GM18519 (cell line): ENCODE data around the gene HES1.
"Not testable (repeated sequence)": the region's sequence is repeated elsewhere in the genome, so short reads cannot be mapped to it uniquely, and the experiment has no call there.

Source experiments
- ATAC-seq: cut with Tn5 transposase; IDR thresholded peaks from one replicate; pipeline ENCODE4 v1.9.1; 2021; ENCODE audit warnings: mild to moderate bottlenecking, moderate library complexity; ENCODE audit not compliant: unreplicated experiment, low FRiP score

Gene HES1

DNA sequence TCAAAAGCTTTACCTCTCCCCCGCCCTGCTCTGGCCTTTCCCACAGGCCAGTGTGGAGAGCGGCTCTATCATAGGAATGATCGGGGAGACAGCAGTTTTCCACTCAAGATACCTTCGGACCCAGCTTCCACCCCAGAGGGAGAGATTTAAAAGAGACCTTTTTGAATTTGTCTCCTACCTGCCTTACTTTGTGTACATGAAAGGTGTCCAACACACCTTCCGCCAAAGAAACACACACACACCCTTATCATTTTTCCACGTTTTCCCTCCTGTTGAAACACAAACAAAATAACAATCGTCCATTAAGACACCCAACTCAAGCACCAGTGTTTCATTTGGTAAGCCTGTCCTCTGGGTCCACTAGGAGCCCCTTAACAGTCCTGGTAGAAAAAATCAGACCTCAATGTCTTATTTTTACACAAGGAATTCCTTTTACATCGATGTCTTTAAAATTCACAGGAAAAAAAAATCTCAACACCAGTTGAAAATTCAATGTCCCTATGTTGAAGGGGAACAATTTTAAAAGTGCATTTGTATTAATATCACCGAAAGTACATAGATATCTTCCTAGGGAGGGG, 4.0 kb downstream of the HES1 start:
- ATAC-seq: no peak

DNA sequence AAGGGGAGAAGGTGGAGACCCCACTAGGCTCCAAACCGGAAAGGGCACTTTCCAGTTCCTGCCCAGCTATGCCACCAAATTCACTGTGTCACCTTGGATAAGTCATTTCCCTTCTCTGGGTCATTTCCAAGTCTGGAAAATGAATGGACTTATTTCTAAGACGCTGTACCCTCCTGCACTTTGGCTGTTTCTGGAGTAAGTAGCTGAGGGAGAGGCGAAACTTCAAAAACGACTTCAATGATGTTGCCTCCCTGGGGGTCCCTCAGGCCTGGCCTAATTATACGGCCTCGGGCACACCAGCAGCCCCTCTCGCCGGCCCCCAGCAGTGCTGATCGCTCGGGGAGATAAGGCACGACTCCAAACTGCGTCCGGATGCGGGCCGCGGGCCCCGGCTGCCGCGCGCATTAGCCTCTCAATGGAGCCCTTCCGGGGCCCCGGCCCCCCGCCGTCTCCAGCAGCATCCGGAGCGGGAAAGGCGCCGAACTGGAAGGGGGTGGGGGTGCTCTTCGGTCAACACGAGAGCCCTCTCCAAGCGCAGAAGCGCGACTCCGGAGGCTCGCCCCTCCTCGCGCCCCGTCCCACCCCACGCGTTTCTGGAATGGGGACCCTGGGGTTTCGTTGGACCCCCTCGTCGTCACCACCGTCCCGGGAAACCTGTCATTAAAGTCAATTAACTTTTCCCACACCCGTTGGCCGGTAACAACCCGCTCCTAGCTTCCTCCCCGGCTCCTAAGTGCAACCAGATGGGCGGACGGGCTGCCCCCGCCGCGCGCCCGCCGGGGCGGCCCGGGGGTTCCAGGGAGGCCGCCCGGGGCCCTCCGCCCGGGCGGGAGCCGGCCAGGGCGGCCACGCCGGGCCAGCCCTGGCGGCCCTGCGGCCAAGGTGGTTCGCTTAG, 4.8 kb downstream of the HES1 start:
- ATAC-seq: no peak

DNA sequence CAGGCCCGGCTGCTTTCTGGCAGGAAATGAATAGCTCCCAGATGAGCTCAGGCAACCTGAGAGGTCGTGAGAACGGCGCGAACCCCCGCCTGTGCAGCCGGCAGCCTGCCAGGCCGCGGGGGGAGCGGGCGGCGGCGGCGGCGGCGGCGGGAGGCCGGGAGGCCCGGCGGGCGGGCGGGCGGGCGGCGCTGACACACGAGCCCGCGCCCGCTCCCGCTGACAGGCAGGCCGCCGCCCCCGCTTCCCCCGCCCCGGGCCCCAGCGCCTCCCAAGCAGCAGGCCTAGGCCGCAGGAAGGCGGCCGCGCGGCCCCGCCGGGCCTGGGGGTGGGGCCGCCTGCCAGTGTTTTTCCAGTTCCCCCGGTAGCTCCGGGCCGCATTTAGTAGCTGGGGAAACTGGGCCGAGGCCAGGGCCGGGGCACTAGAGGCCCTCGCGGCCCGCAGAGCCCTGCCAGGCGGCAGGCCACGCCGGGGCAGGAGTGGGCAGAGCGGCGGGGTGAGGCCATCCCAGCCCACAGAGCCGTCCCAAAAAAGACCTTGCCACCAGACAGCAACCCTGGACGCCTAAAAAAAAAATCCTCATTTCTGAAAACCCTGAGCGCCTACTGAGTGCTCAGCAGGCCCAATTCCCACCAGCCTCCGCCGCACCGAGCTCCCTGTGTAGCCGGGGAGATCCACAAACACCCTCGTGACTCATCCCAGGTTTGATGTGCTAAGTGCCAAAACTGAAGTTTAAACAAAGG, 5.6 kb downstream of the HES1 start:
- ATAC-seq: peak; percentile 32

DNA sequence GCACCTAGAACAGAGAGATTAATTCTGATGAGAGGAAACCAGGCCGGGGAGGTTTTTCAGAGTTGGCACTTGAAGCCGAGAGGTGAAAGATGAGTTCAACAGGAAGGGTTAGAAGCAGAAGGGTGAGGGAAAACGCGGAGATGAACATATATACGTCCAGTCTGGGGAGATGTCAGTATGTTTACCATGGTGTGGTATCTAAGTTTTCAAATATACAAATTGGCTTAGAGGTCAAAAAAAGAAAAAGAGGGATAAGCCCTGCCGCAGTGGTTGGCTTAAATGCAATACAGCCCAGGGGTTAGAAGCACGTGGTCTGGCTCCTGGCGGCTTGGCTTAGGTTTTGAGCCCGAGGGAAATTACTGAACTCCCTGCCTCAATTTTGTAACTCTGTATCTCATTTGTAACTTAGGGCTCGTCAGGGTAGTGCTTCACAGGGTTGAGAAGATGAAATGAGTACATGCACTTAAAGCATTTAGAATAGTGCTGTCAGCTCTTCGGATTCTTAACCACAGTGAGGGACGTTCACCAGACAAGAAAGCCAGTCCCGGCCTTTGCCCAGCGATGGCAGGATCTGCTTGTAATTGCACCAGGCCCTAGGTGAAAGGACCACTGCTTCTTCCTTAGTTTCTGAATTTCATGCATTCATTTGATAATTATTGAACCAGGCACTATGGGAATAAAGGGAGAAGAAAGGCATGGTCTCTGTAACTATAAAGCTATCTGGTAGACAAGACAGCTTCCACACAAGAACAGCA, 6.4 kb downstream of the HES1 start:
- ATAC-seq: no peak

DNA sequence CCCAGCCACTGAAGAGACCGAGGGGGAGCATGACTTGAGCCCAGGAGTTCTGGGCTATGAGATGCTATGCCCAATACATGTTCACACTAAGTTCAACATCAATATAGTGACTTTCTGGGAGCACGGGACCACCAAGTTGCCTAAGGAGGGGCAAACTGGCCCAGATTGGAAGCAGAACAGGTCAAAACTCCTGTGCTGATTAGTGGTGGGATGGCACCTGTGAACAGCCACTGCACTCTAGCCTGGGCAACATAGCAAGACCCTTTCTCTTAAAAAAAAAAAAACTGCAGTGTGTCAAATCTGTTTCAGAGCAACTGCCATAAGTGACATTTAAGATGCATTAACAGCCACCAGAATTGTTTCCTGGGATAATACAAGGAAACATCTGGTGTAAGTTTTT, 9.8 kb downstream of the HES1 start:
- ATAC-seq: no peak

DNA sequence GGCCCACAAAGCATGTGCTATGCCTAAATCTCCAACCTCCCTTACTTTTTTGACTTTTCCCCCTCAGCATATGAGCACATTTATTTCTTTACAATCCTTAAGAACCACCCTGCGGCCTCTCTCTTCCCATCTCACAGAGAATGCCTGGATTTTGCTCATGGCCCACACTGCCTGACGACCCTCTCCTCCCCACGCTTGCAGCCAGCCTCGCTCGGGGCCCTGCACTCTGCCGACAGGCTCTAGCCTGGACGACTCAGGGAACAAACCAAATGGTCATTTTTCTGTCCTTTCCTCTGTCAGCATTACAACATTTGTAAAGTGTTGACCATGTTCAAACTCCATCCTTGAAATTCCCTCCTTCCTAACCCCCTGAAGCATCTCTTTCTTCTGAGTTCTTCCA, 11.7 kb downstream of the HES1 start:
- ATAC-seq: no peak

DNA sequence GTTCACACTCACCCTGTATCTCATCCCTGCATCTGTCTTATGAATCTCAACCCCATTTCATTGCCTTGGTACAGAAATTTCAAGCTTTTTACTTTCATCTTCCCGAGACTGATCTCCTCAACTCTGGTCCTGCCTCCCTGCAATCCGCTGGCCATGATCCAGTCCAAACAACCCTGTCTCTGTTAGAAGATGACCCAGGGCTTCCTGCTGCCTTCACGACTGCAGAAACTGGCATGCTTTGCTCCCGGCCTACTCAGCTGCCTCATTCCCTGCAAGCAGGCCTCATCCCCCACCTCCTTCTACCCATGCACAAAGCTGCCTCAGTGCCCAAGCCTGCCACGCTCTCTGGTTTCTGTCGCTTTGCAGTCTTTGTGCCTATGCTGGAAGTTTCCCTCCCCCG, 12.4 kb downstream of the HES1 start:
- no peak for ATAC-seq

DNA sequence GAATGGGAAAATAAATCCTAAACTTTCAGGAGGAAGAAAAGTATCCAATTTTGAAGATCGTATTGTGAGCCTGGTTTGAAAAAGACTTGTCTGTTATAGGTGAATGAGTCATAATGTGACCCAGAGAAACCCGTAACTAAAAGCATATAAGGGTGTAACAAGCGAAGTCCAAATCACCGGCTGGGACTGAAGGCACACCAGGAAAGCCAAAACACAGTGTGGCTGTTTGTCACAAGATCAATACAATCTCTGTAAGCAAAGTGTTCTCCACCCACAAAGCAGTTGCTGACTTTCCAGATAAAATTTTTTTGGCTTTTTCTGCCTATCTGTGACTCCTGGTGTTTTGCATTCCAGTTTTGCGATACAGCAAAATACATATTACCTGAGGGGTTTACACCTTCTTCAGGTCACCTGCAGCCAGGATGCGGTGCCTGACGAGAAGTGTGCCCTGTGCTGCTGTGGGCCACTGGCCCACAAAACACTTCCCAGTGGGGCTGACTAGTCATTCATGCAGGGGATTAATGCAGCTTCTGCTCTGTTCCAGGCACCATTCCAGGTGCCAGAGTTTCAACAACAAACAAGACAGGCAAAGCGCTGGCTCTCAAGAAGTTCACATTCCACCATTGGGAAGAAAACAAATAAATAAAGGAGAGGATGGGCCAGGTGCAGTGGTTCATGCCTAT, 14.4 kb downstream of the HES1 start:
- ATAC-seq: no peak

DNA sequence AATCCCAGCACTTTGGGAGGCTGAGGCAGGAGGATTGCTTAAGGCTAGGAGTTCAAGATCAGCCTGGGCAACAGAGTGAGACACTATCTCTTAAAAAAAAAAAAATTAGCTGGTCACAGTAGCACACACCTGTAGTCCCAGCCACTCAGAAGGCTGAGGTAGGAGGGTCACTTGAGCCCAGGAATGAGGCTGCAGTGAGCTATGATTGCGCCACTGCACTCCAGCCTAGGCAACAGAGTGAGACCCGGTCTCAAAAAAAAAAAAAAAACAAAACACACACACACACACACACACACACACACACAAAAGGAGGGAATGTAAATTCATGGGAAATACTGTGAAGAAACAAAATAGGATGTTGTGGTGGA, 15.0 kb downstream of the HES1 start:
- not testable (repeated sequence) for ATAC-seq

DNA sequence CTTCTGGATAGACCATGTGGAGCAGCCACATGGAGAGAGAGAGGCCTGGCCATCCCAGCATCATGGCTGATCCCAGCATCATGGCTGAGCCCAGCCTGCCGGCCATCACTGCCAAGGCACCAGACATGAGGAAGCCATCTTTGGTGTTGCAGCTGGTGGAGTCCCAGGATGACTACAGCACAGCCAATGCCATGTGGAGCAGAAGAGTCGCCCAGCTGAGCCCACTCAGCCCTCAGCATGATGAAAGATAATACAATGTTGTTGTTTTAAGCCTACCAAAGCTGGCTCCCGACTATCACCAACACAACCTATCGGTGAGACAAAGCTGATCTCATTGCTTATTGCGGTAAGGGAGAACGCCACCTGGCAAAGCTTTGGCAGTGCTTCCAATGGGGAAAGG, 18.4 kb downstream of the HES1 start:
- ATAC-seq: no peak

DNA sequence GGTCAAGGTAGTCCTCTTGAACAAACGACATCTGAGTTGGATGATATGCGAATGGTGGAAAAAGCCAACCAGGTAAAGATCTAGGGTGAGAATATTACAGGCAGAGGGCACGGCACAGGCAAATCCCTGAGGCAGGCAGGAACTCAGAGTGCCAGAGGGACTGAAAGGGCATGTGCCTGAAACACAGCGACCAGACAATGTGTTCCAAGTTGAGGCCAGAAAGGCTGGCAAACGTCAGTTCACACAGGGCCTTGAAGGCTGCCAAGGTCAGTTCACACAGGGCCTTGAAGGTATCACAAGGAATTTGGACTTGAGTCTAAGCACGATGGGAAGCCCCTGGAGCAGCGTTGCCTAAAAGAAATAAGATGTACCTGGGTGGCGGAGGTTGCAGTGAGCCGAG, 20.1 kb downstream of the HES1 start:
- no peak for ATAC-seq

DNA sequence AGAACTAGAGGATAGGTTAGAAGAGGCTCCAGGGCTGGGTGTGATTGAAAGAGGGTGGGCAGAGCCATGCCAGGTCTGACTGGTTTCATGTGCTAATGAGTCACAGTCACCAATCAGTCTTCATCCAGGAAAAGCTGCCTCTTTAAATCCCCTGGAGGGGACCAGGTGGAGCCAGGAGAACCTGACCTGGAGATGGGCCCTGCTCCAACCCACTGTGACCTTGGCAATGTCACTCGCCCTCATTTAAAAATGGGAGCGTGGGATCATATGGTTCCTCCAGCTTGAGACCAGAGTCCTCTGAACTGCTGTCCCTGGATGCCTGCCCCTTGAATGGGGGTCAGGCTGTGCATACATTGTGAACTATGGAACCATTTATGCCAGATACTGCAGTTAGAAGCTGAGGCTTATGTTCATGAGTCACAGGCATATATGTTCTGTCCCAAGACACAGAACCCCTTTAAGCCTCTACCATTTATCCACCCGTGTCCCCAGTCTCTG, 23.0 kb downstream of the HES1 start:
- no peak for ATAC-seq

DNA sequence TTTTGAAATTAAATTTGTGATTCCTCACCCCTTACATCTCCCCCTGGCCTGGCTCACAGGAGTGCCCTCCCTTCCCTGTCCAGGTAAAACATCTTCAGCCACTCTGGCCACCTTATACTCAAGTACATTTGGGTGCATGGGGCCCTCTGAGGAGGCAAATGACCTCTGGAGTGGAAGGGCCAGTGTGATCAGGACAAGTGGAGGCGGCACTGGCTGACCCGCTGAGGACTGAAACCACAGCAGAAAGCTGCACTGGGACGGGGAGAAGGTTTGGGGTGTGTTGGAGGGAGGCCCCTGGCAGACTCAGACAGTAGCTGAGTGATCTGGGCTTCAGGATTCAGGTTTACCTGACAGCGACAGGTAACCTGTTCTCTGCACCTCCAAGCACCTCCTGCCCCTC, 24.2 kb downstream of the HES1 start:
- ATAC-seq: no peak

DNA sequence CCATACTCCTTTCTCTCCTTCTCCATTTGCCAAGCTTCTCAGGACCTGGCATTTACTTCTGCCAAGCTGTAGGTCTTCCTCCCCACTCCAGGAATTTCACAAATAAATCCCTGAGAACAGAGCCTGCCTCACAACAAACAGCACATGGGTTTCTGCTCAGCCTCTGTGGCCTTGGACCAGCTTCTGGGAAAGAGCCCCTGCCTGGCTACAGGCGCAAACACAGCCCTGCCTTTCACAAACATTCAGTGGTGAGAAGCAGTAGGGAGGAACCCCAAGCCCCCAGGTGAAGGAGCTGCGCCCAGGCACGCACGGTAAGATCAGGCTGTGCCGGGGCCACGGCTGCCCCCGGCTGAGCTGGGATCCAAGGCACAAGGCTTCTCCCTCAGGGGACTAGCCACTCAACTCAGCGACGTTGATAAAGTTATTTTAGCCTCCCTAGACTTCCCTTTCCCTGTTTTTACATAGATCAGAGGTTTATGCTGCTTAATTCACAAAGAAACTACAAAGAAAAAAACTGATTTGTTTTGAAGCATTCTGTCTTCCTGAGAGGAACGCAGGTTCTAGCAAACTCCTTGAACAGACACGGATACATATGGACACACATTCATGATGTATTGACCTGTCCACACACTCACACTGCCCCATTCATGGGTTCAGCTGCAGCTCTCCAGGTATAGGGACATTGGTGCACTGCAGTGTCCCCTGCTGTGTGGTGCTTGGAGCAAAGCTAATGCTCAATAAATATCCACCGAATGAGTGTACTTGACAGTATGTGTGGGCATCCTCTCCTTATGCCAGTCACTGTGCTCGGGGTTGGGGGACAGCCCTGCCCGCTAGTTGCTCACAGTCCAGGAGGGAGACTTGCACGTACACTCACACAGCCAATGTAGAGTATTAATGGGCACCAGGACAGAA, 25.4 kb downstream of the HES1 start:
- ATAC-seq: no peak

DNA sequence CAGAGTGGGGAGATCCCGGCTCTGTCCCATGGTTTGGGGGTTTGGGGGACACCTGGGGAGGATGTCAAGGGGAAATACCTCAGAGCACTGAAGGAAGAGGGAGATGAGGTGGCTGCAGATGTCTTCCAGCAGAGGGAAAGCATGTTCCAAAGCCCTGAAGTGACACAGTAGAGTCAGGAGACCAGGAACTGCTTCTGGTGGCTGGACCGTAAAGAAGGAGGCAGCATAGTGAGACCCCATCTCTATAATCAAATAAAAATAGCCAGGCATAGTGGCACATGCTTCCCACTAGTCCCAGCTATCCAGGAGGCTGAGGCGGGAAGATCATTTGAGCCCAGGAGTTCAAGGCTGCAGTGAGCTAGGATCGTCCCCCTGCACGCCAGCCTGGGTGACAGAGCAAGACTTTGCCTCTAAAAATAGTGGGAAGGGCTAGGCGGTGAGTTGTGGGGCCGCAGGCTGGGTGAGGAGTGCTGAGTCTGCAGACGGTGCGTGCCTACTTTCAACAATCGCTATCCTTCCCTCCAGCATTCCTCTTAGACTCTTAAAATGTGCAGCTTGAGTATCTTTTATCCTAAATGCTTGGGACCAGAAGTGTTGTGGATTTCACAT, 26.2 kb downstream of the HES1 start:
- no peak for ATAC-seq

DNA sequence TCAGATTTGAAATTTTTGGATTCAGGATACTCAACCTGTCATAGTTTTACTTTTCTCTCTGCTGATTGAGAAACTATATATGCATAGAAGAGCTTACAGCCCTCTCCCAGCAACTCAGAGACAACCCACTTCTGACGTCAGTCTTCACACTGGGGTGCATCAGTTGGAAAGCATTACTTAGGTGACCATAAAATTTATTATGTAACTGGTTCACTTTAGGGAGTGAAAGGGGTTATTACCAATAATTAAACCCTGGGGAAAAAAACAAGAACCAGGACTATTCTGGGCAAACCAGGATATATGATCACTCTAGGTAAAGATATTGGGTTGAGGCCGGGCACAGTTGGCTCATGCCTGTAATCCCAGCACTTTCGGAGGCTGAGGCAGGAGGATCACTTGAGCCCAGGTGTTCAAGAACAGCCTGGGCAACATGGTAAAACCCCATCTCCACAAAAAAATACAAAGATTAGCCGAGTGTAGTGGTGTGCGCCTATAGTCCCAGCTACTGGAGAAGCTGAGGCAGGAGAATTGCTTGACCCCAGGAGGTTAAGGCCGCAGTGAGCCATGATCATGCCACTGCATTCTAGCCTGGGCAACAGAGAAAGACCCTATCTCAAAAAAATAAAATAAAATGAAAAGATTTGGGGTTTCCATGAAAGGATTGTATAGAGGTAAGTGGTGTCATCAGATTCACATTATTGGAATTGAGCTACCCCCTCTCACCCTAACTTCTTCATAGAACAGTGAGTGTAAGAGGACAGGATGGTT, 27.1 kb downstream of the HES1 start:
- ATAC-seq: no peak

DNA sequence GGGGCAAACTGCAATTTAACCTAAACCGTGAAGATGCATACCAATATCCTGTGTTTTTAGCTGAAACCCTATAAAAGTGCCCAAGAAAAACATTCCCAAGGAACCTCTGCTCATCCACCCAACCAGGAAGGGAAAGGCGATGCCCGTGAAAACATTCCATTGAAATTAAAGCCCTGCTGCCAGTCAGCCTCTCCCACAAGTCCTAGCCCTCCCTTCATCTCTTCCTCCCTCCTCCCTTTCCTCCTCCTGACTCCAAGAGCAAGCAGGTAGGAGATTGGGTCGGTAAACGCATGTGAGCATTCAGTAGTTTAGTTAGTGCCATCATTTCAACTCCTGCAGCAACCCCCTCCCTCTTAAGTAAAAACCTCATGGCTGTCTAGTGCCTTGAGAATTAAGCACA, 27.7 kb downstream of the HES1 start:
- ATAC-seq: no peak

DNA sequence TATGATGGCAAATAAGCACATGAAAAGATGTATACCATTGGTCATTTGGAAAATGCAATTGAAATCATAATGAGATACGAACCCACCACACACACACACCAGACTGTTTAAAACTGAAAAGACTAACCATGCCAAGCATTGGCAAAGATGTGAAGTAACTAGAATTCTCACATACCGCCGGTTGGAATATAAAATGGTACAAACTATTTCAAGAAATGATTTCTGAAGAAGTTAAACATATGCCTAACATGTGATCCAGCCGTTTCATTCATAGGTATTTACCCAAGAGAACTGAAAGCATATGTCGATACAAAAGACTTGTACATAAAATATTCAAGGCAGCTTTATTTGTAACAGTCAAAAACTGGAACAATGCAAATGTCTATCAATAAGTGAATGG, 28.9 kb downstream of the HES1 start:
- ATAC-seq: no peak
